Right lung (tissue), 10 donors: Measurements from ENCODE around the gene DEPDC7. TPM values are rescaled to one million over a fixed set of nuclear protein-coding genes. Genes with fewer than 3 reads are reported as not detected.
"Not testable (repeated sequence)": the region's sequence is repeated elsewhere in the genome, so short reads cannot be mapped to it uniquely, and the experiment has no call there.

Experiments used
- DNase-seq, 2 donors: peaks; one replicate each; pipeline ENCODE4 v3.0.0-alpha.2; 2013
- long read RNA-seq, 8 donors: transcript quantifications; one replicate each; lab custom pipeline, GENCODE V29; 2026
- polyA plus RNA-seq, 5 donors: library from polyadenylated mRNA; unstranded; fragments of 120-200 nt; gene quantifications; one replicate each; pipeline versions ENCODE4 v1.2.1 to v1.2.3, GENCODE V29; 2013; ENCODE audit warnings: inconsistent platforms in 1 of 5, low replicate concordance in 1 of 5; ENCODE audit not compliant: insufficient read length in 5 of 5, insufficient read depth in 1 of 5

The DEPDC7 gene
- 10 to 100 TPM; 16.7 to 26.9 (median 23.0) TPM for polyA plus RNA-seq
- long read RNA-seq, donor 1, partial matches to known transcripts = 0 of 9 reads
- long read RNA-seq, donor 1, other reads (novel, unspliced or antisense) = 0 of 9 reads
- long read RNA-seq, donor 2, partial matches to known transcripts = 0 of 6 reads
- long read RNA-seq, donor 2, other reads (novel, unspliced or antisense) = 0 of 6 reads
- long read RNA-seq, donor 3, transcript DEPDC7-201 (9 exons, 1,755 nt) = major isoform, 9 of 11 reads
- long read RNA-seq, donor 3, partial matches to known transcripts = 0 of 11 reads
- long read RNA-seq, donor 3, other reads (novel, unspliced or antisense) = 0 of 11 reads
- long read RNA-seq, donor 4, partial matches to known transcripts = 0 of 1 reads
- long read RNA-seq, donor 4, other reads (novel, unspliced or antisense) = 0 of 1 reads
- long read RNA-seq, donor 5, partial matches to known transcripts = 0 of 5 reads
- long read RNA-seq, donor 5, other reads (novel, unspliced or antisense) = 0 of 5 reads
- long read RNA-seq, donor 6, transcript DEPDC7-201 (9 exons, 1,755 nt) = major isoform, 5 of 10 reads
- long read RNA-seq, donor 6, partial matches to known transcripts = 0 of 10 reads
- long read RNA-seq, donor 6, other reads (novel, unspliced or antisense) = 0 of 10 reads
- long read RNA-seq, donor 7, partial matches to known transcripts = 0 of 6 reads
- long read RNA-seq, donor 7, other reads (novel, unspliced or antisense) = 0 of 6 reads
- long read RNA-seq, donor 8, partial matches to known transcripts = 0 of 2 reads
- long read RNA-seq, donor 8, other reads (novel, unspliced or antisense) = 0 of 2 reads

DNA sequence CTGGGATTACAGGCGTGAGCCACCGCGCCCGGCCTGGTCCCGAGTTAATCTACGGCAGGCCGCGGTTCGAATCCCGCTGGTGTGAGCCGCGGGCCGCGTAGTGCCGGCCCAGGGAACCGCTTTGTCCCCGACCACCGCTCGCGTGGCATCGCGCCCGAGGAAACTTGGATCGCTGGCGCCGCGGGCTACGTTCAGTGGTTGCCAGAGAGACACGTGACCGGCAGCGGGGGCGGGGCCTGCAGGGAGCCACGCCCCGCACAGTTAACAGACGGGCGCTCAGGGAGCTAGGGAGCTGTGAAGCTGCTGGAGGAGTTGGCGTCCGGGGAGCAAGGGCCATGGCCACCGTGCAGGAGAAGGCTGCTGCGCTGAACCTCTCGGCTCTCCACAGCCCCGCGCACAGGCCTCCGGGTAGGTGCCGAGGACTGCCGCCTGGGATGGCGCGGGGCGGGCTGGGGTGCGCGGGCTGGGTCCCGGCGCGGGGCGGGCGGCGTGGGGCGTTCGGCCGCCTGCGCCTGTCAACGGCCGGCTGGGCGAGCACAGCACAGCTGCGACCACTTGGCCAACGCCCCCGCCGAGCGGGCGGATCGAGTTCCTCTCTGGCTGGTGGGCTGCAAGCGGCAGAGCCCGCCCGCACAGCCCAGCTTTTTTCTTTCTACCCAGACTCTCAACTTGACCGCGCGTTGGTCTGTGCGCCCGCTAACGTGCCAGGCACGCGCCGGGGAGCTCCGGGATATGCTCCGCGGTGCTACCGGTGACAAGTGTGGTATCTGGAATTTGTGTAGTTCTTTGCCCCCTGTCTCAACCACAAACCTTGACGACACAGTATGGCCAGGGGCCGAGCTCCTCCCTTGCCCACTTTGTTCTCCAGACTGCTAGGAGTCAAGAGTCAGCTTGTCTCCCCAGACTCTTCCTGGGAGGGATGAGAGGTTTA, at the start of gene DEPDC7:
DEPDC7 (plus strand) TSS at position 258 of the 931 bp plus-strand sequence; CDS start at position 336, 78 bp downstream.
- peak; percentile 92 for DNase-seq

DNA sequence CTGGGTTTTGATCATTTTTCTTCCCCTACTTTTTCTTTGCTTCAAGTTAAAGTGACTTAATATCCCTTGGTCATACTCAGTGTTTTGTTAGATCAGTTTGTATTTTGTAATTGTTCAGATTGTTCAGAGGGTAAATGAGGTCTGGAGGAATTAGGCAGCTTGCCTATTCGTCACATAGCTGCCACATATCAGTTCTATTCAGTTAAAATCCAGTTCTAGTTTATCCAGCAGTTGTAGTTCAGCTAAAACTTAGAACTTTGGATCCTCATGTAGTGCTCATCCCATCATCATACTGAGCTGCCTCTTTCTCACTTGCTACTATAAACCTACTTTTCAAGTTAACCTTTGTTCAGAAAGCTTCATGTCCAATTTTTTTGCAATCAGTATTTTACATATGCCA, 47.1 kb upstream of the DEPDC7 start:
- no peak for DNase-seq

DNA sequence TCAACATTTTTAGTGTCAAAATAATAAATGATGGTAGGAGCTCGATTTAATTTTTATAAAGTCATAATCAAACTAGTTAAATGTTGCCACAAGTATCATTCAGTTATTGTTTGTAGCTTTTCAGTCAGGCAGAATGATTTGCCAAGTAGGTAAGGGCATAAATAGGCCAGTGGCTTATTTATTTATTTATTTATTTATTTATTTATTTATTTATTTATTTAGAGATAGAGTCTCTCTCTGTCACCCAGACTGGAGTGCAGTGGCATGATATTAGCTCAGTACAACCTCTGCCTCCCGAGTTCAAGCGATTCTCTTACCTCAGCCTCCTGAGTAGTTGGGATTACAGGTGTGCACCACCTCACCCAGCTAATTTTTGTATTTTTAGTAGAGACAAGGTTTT, 43.4 kb upstream of the DEPDC7 start:
- DNase-seq = not testable (repeated sequence)

DNA sequence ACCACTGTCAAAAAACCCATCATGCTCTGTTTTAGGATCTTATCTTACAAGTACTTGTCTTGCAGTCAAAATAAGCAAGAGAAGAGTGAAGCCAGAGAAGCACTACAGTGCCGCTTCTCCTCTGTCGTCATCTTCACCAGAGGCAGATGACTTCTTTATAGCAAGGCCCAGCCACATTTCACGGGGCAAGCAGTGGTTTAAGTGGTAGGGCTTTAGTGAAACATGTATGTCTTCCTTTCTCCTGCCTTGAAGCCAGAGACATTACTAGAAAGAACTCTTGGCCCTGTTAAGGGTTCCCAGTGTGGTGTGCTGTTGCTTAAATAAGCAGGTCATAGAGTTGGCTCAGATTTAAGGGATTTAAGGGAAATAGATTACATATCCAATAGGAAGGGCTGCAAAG, 42.9 kb upstream of the DEPDC7 start:
- no peak for DNase-seq

DNA sequence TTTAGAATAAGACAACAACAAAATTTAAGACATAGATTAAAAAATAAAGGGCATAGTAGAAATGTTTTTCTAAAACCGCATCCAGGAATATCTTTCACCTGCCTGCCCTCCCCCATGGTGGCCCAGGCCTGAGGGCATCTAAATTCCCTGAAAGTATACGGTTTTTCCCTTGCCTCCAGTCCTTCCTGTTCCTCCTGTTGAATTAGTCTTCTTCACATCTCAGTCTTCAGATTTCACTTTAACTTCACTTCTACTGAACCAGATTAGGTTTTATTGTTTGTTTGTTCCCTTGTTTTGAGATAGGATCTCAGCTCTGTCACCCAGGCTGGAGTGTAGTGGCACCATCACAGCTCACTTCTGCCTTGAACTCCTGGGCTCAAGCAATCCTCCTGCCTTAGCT, 33.1 kb upstream of the DEPDC7 start:
- DNase-seq = no peak

DNA sequence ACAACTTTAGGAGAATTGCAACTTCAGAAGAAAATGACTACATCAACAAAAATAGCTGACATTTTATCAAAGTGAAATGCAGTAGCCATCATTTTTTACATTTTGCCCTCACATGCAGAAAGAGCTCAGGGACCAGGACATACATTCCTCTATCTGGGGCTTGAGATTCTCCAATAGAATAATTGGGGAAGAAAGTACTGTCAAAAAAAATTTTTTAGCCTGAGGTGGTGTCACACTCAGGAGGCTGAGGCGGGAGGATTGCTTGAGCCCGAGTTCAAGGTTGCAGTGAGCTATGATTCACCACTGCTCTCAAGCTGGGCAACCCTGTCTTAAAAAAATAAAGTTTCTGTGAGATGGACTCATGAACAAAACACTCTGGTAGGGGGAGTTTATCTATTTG, 32.2 kb upstream of the DEPDC7 start:
- DNase-seq = no peak

DNA sequence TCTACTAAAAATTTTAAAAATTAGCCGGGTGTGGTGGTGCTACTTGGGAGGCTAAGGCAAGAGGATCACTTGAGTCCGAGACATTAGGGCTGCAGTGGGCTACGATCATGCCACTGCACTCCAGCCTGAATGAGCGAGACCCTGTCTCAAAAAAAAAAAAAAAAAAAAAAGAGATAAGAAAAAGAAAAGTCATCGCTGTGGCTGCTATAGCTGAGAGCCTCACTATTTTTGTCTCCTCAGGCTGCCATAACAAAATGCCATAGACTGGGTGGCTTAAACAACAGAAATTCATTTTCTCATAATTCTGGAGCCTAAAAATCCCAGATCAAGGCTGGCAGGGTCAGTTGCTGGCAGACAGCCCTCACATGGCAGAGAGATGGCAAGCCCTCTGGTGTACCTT, 30.1 kb upstream of the DEPDC7 start:
- DNase-seq = no peak

DNA sequence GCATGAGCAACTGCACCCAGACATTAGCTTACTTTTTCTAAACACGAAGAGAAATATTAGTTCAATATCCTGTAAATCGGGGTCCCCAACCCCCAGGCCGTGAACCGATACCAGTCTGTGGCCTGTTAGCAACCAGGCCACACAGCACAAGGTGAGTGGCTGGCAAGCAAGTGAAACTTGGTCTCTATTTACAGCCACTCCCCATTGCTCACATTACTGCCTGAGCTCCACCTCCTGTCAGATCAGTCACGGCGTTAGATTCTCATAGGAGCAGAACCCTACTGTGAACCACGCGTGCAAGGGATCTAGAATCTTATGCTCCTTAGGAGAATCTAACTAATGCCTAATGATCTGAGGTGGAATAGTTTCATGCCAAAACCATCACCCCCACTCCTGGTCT, 27.8 kb upstream of the DEPDC7 start:
- no peak for DNase-seq

DNA sequence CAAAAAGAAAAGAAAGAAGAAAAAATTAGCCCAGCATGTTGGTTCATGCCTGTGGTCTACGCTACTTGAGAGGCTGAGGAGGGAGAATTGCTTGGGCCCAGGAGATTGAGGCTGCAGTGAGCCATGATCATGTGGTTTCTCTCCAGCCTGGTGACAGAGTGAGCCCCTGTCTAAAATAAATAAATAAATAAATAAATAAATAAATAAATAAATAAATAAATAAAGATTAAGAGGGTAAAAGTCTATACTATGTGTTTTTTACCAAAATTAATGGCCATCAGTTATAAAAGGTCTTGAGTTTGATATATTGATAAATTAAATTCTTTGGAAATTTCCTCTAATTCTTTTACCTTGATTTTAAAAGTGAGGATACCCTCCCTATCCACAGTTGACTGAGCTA, 25.2 kb upstream of the DEPDC7 start:
- DNase-seq = no peak

DNA sequence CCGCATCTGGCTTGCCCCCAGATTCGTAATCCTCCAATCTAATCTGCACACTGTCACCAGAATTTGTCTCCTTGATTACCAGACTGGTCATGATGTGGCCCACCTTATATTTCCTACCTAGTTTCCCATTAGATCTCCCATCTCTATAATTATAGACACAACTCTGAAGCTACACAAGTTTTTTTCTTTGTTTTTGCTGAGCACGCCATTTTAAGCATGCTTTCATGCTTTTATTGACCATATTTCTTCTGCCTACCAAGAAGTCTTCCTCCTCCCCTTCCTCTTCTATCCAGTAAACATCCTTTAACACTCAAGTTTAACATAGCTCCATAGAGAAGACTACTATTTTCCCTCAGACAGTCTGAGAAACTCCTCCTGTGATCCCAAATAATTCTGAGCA, 24.3 kb upstream of the DEPDC7 start:
- no peak for DNase-seq

DNA sequence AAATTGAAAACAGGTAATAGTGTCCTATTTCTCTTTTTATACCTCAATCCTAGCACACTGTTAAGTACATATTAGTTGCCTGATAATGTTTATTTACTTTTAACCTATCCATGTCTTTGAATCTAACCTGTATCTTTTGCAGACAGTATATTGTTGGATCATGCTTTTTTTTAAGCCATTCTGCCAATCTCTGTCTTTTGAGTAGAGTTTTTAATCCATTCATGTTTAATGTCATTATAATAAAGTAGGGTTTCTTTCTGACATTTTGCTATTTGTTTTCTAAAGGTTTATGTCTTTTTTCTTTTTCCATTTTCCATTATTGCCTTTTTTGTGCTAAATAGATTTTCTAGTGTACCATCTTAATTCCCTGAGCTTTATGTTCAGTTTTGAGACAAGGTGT, 23.8 kb upstream of the DEPDC7 start:
- no peak for DNase-seq

DNA sequence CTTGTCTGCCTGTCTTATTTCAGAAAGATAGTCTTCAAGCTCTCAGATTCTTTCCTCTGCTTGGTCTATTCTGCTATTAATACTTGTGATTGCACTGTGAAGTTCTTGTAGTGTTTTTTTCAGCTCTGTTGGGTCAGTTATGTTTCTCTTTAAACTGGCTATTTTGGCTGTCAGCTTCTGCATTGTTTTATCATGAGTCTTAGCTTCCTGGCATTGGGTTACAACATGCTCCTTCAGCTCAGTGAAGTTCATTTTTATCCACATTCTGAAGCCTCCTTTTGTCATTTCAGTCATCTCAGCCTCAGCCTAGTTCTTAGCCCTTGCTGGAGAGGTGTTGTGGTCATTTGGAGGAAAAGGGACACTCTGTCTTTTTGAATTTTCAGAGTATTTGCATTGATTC, 15.5 kb upstream of the DEPDC7 start:
- no peak for DNase-seq

DNA sequence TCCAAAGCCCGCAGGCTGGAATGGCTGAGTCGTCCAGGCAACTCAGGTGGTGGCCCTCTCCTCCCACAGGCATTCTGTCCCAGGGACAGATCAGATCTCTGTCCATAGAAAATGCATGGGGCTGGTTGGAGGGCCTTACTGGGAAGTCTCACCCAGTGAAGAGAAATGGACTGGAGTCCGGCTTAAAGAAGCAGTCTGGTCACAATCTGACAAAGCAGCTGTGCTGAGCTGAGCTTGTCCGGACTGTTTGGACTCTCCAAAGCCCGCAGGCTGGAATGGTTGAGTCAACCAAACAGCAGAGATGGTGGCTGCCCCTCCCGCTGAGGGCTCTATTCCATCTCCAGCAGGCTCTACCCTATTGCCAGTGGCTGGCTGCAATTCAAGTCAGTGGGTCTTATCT, 14.4 kb upstream of the DEPDC7 start:
- DNase-seq = no peak

DNA sequence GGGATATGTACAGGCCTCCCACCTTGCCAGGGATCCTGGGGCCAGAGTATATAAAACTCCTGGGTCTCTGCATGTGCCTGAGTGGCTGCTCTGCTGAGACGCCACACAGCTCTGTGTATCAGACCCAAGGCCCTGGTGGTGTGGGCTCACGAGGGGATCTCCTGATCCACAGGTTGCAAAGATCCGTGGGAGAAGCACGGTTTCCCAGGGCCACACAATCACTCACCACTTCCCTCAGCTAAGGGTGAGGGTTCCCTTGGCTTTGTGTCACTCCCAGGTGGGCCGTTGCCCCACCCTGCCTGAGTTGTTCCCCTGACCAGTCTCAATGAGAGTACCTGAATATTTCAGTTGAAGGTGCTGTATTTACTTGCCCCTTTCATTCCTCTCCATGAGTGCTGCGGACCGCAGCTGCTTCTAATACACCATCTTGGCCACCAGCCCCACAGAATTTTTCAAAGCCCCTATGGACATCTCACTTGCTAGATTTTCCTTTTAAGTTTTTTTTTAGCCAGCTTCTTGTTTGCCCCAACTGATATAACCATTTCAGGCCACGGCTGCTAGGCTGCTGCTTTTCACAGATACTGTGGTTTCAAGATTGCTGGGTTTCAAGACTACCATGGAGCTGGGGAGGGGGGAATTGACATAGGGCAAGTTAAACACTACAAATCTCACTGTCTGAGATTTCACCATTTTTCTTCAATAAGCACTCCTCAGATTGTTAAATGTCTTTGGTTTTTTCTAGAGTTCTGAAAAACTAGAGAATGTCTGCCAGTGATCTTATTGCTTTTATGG, 13.7 kb upstream of the DEPDC7 start:
- no peak for DNase-seq

DNA sequence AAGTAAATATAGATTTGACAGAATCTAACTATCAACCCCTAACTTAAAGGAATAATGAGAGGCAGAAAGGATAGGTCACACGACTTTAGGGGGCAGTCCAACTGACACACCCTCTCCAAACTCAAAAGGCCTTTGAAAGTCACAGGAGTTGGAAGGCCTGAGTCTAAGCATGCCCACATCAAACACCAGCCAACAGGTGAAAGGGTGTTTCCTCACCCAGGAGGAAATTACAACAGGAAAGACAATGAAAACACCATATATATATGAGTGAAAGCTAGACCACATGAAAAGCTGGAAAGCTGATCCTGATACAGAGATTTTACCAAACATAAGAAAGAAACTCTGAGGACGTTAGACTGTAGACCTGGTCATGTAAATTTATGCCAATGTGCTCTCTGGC, 10.5 kb upstream of the DEPDC7 start:
- DNase-seq = no peak

DNA sequence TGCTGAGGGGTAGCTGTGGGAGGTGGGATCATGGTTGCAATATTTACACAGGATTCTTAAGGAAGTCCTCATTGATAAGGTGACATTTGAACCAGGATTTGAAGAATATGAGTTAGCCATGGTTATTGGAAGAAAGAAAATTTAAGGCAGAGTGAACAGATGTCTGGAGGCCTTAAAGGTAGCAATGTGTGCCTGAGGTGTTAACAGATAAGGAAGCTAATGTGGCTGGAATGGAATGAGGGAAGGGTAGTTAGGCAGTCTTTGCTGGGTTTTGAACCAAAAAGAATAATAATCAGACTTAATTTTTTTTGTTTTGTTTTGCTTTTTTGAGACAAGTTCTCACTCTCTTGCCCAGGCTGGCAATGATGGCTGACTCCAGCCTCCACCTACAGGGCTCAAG, 9.7 kb upstream of the DEPDC7 start:
- no peak for DNase-seq

DNA sequence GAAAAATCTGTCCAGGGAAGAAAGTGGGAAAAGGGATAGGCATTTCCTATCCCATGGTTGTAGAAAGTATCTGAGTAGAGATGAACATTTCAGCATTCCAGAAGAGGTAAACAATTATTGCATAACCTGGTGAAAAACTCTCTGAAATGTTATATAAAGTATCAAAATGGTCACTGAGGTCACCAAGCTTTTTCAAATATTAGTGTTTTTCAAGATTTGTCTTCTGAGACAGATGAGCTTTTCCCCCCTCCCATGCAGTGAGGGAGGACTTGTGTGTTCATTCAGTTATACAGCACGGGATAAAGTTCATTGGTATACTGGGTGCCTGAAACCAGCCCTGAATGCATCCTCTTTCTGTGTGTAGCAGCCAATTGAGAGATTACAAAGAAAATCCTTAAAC, 1.9 kb upstream of the DEPDC7 start:
- DNase-seq = no peak

DNA sequence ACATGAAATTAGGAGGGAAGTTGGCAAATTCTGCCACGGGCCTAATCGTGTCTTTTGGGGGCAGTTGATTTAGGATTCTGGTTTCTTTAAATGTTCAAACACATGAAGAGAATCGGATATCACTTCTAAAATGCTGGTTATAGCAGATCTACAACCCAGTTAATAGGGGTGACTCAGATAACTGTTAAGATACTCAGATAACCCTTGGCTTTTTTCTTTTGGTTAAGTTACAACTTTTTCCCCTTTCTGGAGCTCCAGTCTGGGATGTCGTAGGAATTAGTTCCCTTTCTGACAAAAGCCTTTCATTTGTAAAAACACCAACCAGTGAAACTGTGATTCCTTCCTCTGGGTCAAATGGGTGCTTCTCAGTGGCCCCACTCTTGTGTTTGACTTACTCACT, 976 bp downstream of the DEPDC7 start:
- DNase-seq = no peak

DNA sequence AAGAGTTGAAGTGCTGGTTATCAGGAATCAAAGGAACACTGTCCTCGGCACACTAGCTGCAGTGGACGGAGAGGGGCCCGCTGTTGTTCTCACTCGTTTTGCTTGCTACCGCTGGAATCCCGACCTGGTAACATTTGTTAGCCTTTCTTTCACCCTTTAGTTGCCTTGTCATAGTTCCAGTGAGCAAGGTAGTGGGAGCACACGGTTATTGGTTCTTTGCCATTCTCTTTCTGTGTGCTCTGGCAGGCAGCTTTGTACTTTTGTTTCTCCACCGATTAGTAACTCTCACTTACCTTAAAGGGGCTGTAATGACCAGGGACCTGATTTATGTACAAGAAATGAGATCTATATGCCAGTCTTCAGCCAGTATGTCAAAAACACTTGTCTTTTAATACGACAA, 1.8 kb downstream of the DEPDC7 start:
- no peak for DNase-seq

DNA sequence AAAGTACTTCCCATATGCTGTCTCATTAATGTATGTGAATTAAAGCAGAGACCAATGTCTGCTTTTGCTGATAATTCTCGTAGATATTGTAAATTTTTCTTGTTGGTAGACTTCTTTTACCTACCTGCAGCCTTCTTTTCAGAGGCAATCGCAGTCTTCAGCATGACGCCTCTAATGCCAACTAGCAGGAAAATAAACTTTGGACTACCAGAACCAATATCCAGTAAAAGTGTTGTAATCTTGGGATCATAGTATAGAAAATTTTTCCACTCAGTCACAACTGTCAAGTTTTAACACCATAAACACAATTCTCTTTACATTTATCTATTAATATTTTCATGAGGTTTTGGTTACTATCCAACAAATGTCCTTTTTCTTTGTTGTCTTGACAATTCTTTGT, 2.3 kb downstream of the DEPDC7 start:
- DNase-seq = no peak

DNA sequence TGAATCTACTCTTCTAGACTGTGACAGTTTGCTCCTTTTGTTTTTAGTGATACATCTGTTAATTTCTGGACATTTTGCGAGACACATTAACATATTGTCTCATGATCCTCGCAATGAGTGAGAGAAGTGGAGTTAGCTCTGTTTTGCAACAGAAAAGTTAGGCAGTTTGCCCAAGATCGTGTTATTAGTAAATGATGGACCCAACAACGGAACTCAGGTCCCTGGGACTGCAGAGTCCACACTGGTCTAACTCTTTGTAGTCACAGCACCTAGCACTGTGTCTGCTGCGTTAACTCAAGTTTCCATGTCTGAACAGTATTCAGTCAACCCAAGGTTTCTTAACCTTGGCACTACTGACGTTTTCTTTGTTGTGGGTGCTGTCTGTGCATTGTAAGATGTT, 3.2 kb downstream of the DEPDC7 start:
- DNase-seq = no peak
